WTC11 (cell line): ENCODE data around the gene AFAP1L2. TPM values are rescaled to one million over a fixed set of nuclear protein-coding genes. Genes with fewer than 3 reads are reported as not detected.

Source experiments
- ATAC-seq: fragments of 200-7000 bp; cut with Tn5 transposase; 2 replicates; pipeline ENCODE4 v1.10.0; 2021; ENCODE audit warnings: mild to moderate bottlenecking, moderate library complexity
- CTCF ChIA-PET: fragments of 300-600 bp; sonication (Branson Sonifier 250); formaldehyde crosslinking; loops from one replicate; lab custom pipeline; 2021; ENCODE audit warnings: antibody characterized with exemption; lab: Charles Lee
- POLR2A ChIA-PET: fragments of 350-600 bp; sonication (Branson Sonifier 250); formaldehyde crosslinking; loops from one replicate; lab custom pipeline; 2021; ENCODE audit warnings: antibody characterized with exemption; lab: Charles Lee
- DNase-seq: peaks from one replicate; pipeline ENCODE4 v3.0.0; 2021; ENCODE audit warnings: low spot score
- H3K27ac Mint-ChIP-seq: 2 replicates; pipeline ENCODE4 v1.8.0; 2021; ENCODE audit warnings: mixed read lengths
- H3K27me3 Mint-ChIP-seq: 2 replicates; pipeline ENCODE4 v1.8.0; 2021; ENCODE audit warnings: low read depth, mild to moderate bottlenecking, moderate library complexity, mixed read lengths
- H3K36me3 Mint-ChIP-seq: 2 replicates; pipeline ENCODE4 v1.8.0; 2021; ENCODE audit warnings: mixed read lengths
- H3K4me1 Mint-ChIP-seq: 2 replicates; pipeline ENCODE4 v1.8.0; 2022; ENCODE audit warnings: mixed read lengths
- H3K4me3 Mint-ChIP-seq: 2 replicates; pipeline ENCODE4 v1.8.0; 2021; ENCODE audit warnings: mild to moderate bottlenecking, moderate library complexity, mixed read lengths
- H3K9me3 Mint-ChIP-seq: 2 replicates; pipeline ENCODE4 v1.8.0; 2021; ENCODE audit warnings: mixed read lengths
- EMX1 ChIP-seq: fragments of 250-450 bp; sonication (Bioruptor Pico); IDR thresholded peaks from 2 replicates; pipeline ENCODE4 v1.8.0; 2021; ENCODE audit warnings: mild to moderate bottlenecking
- FOXJ3 ChIP-seq: sonication (generic); formaldehyde crosslinking; IDR thresholded peaks from 2 replicates; pipeline ENCODE4 v1.9.0; 2021; ENCODE audit warnings: missing genetic modification reagents, mild to moderate bottlenecking, borderline replicate concordance
- NFATC4 ChIP-seq: fragments of 250-450 bp; sonication (Bioruptor Pico); IDR thresholded peaks from 2 replicates; pipeline ENCODE4 v1.9.0; 2021; ENCODE audit warnings: mild to moderate bottlenecking
- SP1 ChIP-seq: sonication (generic); formaldehyde crosslinking; conservative IDR thresholded peaks from 2 replicates; pipeline ENCODE4 v1.8.1; 2022; ENCODE audit warnings: missing genetic modification reagents
- TCF7 ChIP-seq: sonication (generic); formaldehyde crosslinking; IDR thresholded peaks from 2 replicates; pipeline ENCODE4 v1.8.0; 2022; ENCODE audit warnings: mild to moderate bottlenecking, low read depth, missing genetic modification reagents, moderate library complexity
- TEAD4 ChIP-seq: sonication (generic); formaldehyde crosslinking; IDR thresholded peaks from 2 replicates; pipeline ENCODE4 v1.8.0; 2022; ENCODE audit warnings: mild to moderate bottlenecking, missing genetic modification reagents
- ZBTB21 ChIP-seq: sonication (generic); formaldehyde crosslinking; IDR thresholded peaks from 2 replicates; pipeline ENCODE4 v1.8.1; 2023; ENCODE audit warnings: mild to moderate bottlenecking, missing genetic modification reagents, borderline replicate concordance
- ZNF232 ChIP-seq: sonication (generic); formaldehyde crosslinking; IDR thresholded peaks from 2 replicates; pipeline ENCODE4 v1.8.0; 2022; ENCODE audit warnings: mild to moderate bottlenecking, missing genetic modification reagents
- total RNA-seq: library from RNA; stranded (reverse); gene quantifications from 3 replicates; pipeline ENCODE4 v1.2.3, GENCODE V29; 2021
- TF ChIP-seq, protein P1 (sequence below): fragments of 250-450 bp; sonication (Bioruptor Pico); IDR thresholded peaks from 2 replicates; pipeline ENCODE4 v1.9.0; 2021; ENCODE audit warnings: mild to moderate bottlenecking
- TF ChIP-seq, protein P2 (sequence below): sonication (generic); formaldehyde crosslinking; IDR thresholded peaks from 2 replicates; pipeline ENCODE4 v1.8.1; 2022; ENCODE audit warnings: low read depth, missing genetic modification reagents, borderline replicate concordance
- TF ChIP-seq, protein P3 (sequence below): sonication (generic); formaldehyde crosslinking; IDR thresholded peaks from 2 replicates; pipeline ENCODE4 v1.8.1; 2023; ENCODE audit warnings: mild to moderate bottlenecking, missing genetic modification reagents, moderate library complexity
- TF ChIP-seq, protein P4 (sequence below): sonication (generic); formaldehyde crosslinking; IDR thresholded peaks from 2 replicates; pipeline ENCODE4 v1.8.1; 2023; ENCODE audit warnings: mild to moderate bottlenecking, missing genetic modification reagents, moderate library complexity
- TF ChIP-seq, protein P5 (sequence below): fragments of 250-450 bp; sonication (Bioruptor Pico); IDR thresholded peaks from 2 replicates; pipeline ENCODE4 v1.9.0; 2021; ENCODE audit warnings: moderate library complexity, mild to moderate bottlenecking, inconsistent platforms, borderline replicate concordance
- TF ChIP-seq, protein P6 (sequence below): sonication (generic); formaldehyde crosslinking; IDR thresholded peaks from 2 replicates; pipeline ENCODE4 v1.8.0; 2022; ENCODE audit warnings: mild to moderate bottlenecking, missing genetic modification reagents
- TF ChIP-seq, protein P7 (sequence below): sonication (generic); formaldehyde crosslinking; IDR thresholded peaks from 2 replicates; pipeline ENCODE4 v1.8.0; 2022; ENCODE audit warnings: mild to moderate bottlenecking, missing genetic modification reagents
- TF ChIP-seq, protein P8 (sequence below): sonication (generic); formaldehyde crosslinking; IDR thresholded peaks from 2 replicates; pipeline ENCODE4 v1.8.1; 2023; ENCODE audit warnings: mild to moderate bottlenecking, missing genetic modification reagents

AFAP1L2 gene
- total RNA-seq, 1 experiment from 2014 or later, result 5.0 TPM

DNA sequence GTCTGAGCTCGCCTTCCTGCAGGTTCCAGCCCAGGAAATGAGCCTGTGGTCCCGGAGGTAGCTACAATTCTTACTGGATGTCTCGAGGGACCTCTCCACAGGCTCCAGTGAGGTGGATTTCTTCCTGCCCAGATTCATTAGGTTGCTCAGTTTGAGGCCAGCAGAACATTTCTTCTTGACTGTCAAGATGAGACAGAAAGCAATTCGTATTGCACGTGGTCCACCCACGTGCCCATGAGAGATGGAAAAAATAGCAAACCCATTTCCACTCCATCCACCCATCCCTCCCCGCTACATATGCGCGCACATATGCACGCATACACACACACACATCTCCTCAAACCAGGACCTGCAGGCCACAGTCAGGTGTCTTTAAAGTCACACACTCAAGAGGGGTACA, 96.6 kb downstream of the AFAP1L2 start:
- H3K36me3 Mint-ChIP-seq, result no peaks in the 10 kb centered on the region
- no peaks in the 10 kb centered on the region for H3K9me3 Mint-ChIP-seq
- ChIA-PET CTCF (interaction anchor here (2.5 kb wide), 1 partner anchor 151 kb away, joined by 9 read pairs; no protein-coding TSS in a partner anchor), POLR2A (no interaction called here)
- no peak for DNase-seq
- H3K4me3 Mint-ChIP-seq, result no peak overlapping the region
- no peak overlapping the region for H3K27ac Mint-ChIP-seq
- no peak for ATAC-seq
- H3K4me1 Mint-ChIP-seq, result peaks cover 5% of the 10 kb centered on the region
- TF ChIP-seq TCF7 (CRISPR knock-in tag) (no peak), ZNF232 (CRISPR knock-in tag) (no peak), ZBTB21 (no peak)
- TF ChIP-seq, protein P1, sequence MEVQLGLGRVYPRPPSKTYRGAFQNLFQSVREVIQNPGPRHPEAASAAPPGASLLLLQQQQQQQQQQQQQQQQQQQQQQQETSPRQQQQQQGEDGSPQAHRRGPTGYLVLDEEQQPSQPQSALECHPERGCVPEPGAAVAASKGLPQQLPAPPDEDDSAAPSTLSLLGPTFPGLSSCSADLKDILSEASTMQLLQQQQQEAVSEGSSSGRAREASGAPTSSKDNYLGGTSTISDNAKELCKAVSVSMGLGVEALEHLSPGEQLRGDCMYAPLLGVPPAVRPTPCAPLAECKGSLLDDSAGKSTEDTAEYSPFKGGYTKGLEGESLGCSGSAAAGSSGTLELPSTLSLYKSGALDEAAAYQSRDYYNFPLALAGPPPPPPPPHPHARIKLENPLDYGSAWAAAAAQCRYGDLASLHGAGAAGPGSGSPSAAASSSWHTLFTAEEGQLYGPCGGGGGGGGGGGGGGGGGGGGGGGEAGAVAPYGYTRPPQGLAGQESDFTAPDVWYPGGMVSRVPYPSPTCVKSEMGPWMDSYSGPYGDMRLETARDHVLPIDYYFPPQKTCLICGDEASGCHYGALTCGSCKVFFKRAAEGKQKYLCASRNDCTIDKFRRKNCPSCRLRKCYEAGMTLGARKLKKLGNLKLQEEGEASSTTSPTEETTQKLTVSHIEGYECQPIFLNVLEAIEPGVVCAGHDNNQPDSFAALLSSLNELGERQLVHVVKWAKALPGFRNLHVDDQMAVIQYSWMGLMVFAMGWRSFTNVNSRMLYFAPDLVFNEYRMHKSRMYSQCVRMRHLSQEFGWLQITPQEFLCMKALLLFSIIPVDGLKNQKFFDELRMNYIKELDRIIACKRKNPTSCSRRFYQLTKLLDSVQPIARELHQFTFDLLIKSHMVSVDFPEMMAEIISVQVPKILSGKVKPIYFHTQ (CRISPR knock-in tag), result no peak
- TF ChIP-seq, protein P2, sequence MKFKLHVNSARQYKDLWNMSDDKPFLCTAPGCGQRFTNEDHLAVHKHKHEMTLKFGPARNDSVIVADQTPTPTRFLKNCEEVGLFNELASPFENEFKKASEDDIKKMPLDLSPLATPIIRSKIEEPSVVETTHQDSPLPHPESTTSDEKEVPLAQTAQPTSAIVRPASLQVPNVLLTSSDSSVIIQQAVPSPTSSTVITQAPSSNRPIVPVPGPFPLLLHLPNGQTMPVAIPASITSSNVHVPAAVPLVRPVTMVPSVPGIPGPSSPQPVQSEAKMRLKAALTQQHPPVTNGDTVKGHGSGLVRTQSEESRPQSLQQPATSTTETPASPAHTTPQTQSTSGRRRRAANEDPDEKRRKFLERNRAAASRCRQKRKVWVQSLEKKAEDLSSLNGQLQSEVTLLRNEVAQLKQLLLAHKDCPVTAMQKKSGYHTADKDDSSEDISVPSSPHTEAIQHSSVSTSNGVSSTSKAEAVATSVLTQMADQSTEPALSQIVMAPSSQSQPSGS (CRISPR knock-in tag), result no peak
- TF ChIP-seq, protein P3, sequence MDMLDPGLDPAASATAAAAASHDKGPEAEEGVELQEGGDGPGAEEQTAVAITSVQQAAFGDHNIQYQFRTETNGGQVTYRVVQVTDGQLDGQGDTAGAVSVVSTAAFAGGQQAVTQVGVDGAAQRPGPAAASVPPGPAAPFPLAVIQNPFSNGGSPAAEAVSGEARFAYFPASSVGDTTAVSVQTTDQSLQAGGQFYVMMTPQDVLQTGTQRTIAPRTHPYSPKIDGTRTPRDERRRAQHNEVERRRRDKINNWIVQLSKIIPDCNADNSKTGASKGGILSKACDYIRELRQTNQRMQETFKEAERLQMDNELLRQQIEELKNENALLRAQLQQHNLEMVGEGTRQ (CRISPR knock-in tag), result no peak
- TF ChIP-seq, protein P4, sequence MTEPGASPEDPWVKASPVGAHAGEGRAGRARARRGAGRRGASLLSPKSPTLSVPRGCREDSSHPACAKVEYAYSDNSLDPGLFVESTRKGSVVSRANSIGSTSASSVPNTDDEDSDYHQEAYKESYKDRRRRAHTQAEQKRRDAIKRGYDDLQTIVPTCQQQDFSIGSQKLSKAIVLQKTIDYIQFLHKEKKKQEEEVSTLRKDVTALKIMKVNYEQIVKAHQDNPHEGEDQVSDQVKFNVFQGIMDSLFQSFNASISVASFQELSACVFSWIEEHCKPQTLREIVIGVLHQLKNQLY (CRISPR knock-in tag), result no peak
- TF ChIP-seq, protein P5, sequence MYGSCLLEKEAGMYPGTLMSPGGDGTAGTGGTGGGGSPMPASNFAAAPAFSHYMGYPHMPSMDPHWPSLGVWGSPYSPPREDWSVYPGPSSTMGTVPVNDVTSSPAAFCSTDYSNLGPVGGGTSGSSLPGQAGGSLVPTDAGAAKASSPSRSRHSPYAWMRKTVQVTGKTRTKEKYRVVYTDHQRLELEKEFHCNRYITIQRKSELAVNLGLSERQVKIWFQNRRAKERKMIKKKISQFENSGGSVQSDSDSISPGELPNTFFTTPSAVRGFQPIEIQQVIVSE (CRISPR knock-in tag), result no peak
- TF ChIP-seq, protein P6, sequence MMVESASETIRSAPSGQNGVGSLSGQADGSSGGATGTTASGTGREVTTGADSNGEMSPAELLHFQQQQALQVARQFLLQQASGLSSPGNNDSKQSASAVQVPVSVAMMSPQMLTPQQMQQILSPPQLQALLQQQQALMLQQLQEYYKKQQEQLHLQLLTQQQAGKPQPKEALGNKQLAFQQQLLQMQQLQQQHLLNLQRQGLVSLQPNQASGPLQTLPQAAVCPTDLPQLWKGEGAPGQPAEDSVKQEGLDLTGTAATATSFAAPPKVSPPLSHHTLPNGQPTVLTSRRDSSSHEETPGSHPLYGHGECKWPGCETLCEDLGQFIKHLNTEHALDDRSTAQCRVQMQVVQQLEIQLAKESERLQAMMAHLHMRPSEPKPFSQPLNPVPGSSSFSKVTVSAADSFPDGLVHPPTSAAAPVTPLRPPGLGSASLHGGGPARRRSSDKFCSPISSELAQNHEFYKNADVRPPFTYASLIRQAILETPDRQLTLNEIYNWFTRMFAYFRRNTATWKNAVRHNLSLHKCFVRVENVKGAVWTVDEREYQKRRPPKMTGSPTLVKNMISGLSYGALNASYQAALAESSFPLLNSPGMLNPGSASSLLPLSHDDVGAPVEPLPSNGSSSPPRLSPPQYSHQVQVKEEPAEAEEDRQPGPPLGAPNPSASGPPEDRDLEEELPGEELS, result no peak
- TF ChIP-seq, protein P7, sequence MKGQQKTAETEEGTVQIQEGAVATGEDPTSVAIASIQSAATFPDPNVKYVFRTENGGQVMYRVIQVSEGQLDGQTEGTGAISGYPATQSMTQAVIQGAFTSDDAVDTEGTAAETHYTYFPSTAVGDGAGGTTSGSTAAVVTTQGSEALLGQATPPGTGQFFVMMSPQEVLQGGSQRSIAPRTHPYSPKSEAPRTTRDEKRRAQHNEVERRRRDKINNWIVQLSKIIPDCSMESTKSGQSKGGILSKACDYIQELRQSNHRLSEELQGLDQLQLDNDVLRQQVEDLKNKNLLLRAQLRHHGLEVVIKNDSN (CRISPR knock-in tag), result no peak
- TF ChIP-seq, all 79 proteins: peak for 0
- 0 out of 2 replicates have a peak, but pooled peaks cover 3% of the 10 kb centered on the region for H3K27me3 Mint-ChIP-seq

DNA sequence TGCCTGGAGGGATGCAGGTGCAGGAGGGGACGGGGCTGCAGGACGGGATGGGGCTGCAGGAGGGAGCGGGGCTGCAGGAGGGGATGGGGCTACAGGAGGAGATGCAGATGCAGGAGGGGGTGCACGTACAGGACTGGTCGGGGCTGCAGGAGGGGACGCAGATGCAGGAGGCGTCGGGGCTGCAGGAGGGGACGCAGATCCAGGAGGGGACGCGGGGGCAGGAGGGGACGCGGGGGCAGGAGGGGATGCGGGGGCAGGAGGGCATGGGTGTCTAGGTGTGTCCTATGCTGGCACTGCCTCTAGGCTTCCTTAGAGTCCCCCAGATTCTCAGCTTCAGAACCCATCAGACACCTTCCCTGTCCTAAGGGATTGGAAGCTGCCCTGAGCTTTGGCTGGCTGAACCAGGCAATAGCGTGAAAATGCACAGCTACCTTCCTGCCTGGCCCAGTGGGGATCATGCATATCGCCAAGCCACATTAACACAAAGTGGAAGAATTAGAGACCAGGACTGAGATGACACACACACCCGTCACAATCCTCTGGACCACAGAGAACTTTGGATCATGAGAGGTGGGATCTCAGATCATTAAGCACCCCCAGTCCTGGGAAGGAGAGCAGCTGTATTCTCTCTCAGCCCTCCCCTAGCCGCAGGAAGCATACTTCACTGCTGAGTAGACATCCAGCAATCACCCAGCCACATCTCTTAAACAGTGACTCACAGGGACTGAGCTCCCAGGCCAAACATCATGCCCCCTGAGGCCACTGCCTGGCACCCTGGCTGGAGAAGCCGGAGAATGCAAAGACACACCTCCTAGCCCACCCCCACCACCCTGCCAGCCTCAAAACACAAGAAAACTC, 98.0 kb downstream of the AFAP1L2 start:
- Mint-ChIP-seq H3K4me1 (peaks cover 5% of the 10 kb centered on the region), H3K36me3 (no peaks in the 10 kb centered on the region), H3K9me3 (no peaks in the 10 kb centered on the region), H3K4me3 (no peak overlapping the region), H3K27ac (no peak overlapping the region), H3K27me3 (0 out of 2 replicates have a peak, but pooled peaks cover 3% of the 10 kb centered on the region)
- DNase-seq (no peak), ATAC-seq (no peak)
- ChIA-PET POLR2A (no interaction called here), CTCF (interaction anchor here (0.7 to 2.5 kb wide), 5 partner anchors 80 to 397 kb away, joined by 3 to 9 read pairs (median 3); no protein-coding TSS in a partner anchor)
- TF ChIP-seq SP1 (CRISPR knock-in tag) (no peak), FOXJ3 (CRISPR knock-in tag) (no peak), NFATC4 (CRISPR knock-in tag) (no peak), EMX1 (CRISPR knock-in tag) (no peak), TEAD4 (CRISPR knock-in tag) (no peak)
- TF ChIP-seq, protein P8, sequence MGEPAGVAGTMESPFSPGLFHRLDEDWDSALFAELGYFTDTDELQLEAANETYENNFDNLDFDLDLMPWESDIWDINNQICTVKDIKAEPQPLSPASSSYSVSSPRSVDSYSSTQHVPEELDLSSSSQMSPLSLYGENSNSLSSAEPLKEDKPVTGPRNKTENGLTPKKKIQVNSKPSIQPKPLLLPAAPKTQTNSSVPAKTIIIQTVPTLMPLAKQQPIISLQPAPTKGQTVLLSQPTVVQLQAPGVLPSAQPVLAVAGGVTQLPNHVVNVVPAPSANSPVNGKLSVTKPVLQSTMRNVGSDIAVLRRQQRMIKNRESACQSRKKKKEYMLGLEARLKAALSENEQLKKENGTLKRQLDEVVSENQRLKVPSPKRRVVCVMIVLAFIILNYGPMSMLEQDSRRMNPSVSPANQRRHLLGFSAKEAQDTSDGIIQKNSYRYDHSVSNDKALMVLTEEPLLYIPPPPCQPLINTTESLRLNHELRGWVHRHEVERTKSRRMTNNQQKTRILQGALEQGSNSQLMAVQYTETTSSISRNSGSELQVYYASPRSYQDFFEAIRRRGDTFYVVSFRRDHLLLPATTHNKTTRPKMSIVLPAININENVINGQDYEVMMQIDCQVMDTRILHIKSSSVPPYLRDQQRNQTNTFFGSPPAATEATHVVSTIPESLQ, result no peak
- TF ChIP-seq, protein P1 (CRISPR knock-in tag), result no peak
